ENCODE results near the gene MCMBP.
"Not testable (repeated sequence)": the region's sequence is repeated elsewhere in the genome, so short reads cannot be mapped to it uniquely, and the experiment has no call there.

MCMBP gene, protein sequence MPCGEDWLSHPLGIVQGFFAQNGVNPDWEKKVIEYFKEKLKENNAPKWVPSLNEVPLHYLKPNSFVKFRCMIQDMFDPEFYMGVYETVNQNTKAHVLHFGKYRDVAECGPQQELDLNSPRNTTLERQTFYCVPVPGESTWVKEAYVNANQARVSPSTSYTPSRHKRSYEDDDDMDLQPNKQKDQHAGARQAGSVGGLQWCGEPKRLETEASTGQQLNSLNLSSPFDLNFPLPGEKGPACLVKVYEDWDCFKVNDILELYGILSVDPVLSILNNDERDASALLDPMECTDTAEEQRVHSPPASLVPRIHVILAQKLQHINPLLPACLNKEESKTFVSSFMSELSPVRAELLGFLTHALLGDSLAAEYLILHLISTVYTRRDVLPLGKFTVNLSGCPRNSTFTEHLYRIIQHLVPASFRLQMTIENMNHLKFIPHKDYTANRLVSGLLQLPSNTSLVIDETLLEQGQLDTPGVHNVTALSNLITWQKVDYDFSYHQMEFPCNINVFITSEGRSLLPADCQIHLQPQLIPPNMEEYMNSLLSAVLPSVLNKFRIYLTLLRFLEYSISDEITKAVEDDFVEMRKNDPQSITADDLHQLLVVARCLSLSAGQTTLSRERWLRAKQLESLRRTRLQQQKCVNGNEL

DNA sequence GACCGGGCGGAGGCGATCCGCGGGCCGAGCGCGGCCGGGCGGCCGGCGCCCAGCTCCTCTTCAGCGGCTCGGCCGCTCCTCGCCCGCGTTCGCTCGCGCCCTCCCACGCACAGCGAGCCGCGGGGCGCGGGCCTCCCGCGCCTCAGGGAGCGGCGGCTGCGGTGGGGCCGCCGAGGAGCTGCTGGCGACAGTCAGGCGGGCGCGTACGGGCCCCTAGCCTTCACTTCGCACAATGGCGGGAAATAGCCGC lies at the start of gene MCMBP:
Gene MCMBP (minus strand): TSS at position 234 of the 250 bp plus-strand sequence. CDS start 259 bp downstream, outside the sequence.
- DNase-seq (ENCODE audit: low read depth in 2 of 2): no peak

DNA sequence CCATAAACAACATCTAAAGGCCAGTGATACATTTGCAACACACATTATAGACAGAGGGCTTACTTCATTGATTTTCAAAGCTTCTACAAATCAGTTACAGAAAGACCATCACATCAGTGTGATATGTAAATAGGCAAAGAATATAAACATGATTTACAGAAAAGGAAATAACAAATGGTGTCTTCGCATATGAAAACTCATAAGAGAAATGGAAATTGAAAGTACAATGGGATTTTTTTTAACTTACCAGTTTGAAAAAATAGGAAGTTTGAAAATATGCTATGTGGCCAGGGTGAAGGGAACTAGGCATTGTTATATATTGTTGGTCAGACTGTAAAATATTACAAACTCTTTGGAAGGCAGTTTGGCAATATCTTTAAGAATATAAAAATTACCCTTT lies 47.2 kb upstream of the MCMBP start:
- DNase-seq (ENCODE audit: low read depth in 2 of 2): no peak

DNA sequence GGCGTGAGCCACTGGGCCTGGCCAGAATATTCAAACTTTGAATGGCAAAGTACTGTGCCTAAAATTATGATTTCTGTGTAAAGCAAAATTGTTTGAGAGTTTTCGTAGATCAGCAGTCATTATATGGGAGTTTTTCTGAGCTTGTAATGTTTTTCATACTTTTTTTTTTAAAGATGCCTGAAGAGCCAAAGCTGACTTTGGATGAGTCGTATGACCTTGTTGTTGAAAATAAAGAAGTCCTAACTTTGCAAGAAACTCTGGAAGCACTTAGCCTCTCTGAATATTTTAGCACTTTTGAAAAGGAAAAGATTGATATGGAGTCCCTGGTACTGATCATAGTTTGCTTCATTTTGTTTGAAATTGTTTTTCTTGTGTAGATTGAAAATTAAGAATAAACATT lies 46.6 kb upstream of the MCMBP start:
- no peak for DNase-seq (ENCODE audit: low read depth in 2 of 2)

DNA sequence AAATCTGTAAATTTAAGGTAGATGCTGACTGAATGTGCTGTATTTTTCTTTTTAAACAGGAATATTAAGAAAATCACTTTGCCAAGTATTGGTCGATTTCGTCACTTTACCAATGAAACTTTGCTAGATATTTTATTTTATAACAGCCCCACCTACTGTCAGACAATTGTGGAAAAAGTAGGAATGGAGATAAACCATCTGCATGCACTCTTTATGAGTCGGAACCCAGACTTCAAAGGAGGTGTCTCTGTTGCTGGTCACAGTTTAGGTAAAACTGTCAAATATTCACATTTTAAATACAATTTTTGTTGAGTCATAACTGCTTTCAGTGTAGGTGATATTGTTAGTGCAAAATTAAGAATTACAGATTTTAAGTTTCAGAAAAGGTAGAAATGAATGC lies 45.1 kb upstream of the MCMBP start:
- DNase-seq (ENCODE audit: low read depth in 2 of 2): no peak

DNA sequence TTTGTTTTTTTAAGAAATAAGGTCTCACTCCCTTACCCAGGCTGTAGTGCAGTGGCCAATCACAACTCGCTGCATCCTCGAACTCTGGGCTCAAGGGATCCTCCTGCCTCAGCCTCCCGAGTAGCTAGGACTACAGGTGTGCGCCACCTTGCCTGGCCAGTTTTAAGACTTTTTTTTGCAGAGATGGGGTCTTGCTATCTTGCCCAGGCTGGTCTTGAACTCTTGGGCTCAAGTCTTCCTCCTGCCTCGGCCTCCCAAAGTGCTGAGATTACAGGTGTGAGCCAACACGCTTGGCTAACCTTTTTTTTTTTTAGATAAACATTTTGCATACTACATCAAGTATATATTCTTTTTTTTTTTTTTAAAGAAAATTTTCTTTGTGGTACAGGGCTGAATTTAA lies 38.0 kb upstream of the MCMBP start:
- DNase-seq (ENCODE audit: low read depth in 2 of 2): no peak

DNA sequence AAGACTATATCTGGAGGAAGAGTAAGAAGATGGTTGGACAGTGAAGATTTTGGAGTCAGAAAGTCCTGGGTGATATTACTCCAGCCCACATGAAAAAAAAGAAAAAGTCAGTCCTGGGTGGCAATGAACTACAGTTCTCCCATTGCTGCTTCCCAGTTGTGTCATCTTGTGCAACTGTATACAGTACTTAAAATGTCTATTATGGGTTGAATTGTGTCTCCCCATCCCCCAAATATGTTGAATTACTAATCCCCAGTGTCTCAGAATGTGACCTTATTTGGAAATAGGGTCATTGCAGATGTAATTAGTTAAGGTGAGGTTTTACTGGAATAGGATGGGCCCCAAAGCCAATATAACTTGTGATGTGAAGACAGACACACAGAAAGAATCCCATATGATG lies 35.5 kb upstream of the MCMBP start:
- DNase-seq (ENCODE audit: low read depth in 2 of 2): no peak

- DNase-seq (ENCODE audit: low read depth in 2 of 2): not testable (repeated sequence)
Observed at GRCh38 chr10:119907695-119908094, 35.1 kb upstream of the MCMBP start.

GRCh38 chr10:119903946-119904666 lies 31.5 kb upstream of the MCMBP start:
- DNase-seq (ENCODE audit: low read depth in 2 of 2): no peak

- DNase-seq (ENCODE audit: low read depth in 2 of 2): no peak
Observed at GRCh38 chr10:119898577-119898976, 25.9 kb upstream of the MCMBP start.

DNA sequence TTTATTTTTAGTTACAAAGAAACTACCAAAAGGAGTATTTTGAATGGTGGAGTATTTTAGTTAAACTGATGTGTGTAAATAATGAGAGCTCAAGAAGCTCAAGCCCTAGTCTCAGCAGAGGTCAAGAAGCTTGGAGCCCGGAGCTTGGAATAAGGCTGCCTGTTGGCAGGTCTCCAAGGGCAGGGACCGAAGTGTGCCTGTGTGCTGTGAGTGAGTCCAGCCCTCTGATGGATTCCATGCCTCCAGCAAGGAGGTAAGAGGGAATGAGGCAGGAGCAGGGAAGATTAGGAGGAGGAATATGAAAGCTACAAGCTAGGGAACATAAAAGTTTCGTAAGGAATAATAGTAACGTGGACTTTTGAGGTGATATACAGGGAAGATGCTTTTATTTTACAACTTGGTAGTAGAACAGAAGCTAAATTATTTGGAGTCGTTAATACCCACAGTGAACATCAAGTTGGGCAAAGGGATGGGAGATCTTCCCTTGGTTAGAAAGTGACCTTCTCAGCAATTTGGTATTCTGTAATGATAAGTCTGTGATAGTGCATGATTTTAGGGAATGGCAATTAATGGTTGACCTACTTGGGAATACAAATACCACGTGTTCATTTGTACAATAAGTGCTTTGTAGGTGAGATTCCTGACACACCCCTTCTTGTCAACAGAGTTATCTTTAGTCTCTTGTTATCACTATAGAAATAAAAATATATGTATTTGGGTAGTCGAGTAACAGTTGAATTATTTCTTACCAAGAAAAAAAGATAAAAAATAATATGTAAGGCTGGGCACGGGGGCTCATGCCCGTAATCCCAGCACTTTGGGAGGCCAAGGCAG lies 24.5 kb upstream of the MCMBP start:
- DNase-seq (ENCODE audit: low read depth in 2 of 2): no peak

DNA sequence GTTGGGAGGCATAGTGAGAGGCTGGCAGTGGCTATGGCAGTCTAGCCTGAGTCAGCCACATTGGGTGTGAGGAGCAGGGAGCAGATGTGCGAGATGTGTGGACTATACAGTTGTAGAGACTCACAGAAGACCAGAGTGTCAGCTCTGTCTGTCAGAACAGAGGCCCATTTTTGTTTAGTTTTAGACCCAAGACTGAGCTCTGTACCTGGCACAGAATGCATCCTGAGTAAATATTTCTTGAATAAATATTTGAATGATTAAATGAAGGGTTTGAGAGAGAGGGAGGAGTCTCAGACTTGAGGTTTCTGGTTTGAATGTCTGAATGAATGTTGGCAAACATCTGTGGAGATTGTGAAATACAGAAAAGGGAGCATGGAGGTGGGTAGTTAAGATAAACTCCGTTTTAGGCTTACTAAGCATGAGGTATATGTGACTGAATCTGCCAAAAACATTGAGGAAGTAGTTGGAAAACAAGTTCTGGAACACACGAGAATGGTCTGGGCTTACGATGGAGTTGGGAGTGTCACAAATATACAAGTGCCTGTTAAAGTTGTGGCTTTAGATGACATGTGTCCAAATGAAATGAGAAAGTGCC lies 23.5 kb upstream of the MCMBP start:
- DNase-seq (ENCODE audit: low read depth in 2 of 2): no peak

- DNase-seq (ENCODE audit: low read depth in 2 of 2): no peak
Observed at GRCh38 chr10:119893845-119894427, 21.3 kb upstream of the MCMBP start.

DNA sequence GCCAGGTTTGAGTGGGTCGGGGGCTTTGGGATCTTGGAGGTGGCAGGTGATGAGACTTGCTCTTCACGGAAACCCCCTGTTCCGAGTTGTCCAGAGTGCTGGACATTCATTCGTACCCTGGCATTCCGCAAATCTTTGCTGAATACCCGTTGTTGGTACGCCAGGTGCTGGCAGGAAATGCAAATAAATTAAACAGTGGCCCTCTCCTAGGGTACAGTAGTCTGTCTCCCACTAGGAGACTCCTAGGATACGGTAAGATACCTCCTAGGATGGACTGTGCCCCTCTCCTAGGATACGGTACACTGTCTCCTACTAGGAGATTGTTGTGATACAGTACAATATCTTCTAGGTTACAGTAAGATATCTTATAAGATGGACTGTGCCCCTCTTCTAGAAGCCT lies 20.4 kb upstream of the MCMBP start:
- DNase-seq (ENCODE audit: low read depth in 2 of 2): no peak

GRCh38 chr10:119892188-119893065 lies 19.8 kb upstream of the MCMBP start, which contains the start of gene SEC23IP:
SEC23IP (plus strand) TSS chr10:119892730; CDS start chr10:119892783, 53 bp downstream.
- peak; percentile 87 to 94 for DNase-seq (ENCODE audit: low read depth in 2 of 2)

DNA sequence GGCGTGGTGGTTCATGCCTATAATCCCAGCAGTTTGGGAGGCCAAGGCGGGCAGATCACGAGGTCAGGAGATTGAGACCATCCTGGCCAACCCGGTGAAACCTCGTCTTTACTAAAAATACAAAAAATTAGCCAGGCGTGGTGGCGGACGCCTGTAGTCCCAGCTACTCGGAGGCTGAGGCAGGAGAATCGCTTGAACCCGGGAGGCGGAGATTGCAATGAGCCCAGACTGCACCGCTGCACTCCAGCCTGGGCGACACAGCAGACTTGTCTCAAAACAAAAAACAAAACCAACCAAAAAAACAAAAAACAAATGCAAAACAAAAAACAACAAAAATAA lies 19.2 kb upstream of the MCMBP start:
- DNase-seq (ENCODE audit: low read depth in 2 of 2): not testable (repeated sequence)

DNA sequence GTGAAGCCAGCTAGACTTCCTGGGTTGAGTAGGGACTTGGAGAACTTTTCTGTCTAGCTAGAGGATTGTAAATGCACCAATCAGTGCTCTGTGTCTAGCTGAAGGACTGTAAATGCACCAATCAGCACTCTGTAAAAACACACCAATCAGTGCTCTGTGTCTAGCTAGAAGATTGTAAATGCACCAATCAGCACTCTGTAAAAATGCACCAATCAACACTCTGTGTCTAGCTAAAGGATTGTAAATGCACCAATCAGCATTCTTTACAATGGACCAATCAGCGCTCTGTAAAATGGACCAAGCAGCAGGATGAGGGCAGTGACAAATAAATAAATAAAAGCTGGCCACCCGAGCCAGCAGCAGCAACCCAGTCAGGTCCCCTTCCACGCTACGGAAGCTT lies 17.7 kb upstream of the MCMBP start:
- not testable (repeated sequence) for DNase-seq (ENCODE audit: low read depth in 2 of 2)

GRCh38 chr10:119889201-119889600 lies 16.6 kb upstream of the MCMBP start:
- not testable (repeated sequence) for DNase-seq (ENCODE audit: low read depth in 2 of 2)

GRCh38 chr10:119888715-119889114 lies 16.1 kb upstream of the MCMBP start:
- DNase-seq (ENCODE audit: low read depth in 2 of 2): not testable (repeated sequence)

- not testable (repeated sequence) for DNase-seq (ENCODE audit: low read depth in 2 of 2)
Observed at GRCh38 chr10:119886070-119886469, 13.4 kb upstream of the MCMBP start.
